HepG2 (cell line): ENCODE data around the gene SREBF1. TPM values are rescaled to one million over a fixed set of nuclear protein-coding genes. Genes with fewer than 3 reads are reported as not detected.

ENCODE experiments used
- ATAC-seq: fragments of 200-7000 bp; cut with Tn5 transposase; 3 replicates; pipeline ENCODE4 v1.9.1; 2020; ENCODE audit warnings: mild to moderate bottlenecking, moderate library complexity
- BruUV-seq: library from RNA; stranded (reverse); fragments of 400-500 nt; replicated peaks from 2 replicates; lab custom pipeline; 2021; lab: Mats Ljungman, UMichigan
- CTCF ChIA-PET: fragments of 300-600 bp; formaldehyde crosslinking; extraction: SDS; loops from one replicate; lab custom pipeline; 2021; ENCODE audit warnings: low total read pairs, inconsistent platforms, low intra/inter-chr PET ratio; lab: Yijun Ruan, JAX
- POLR2A ChIA-PET: fragments of 350-600 bp; sonication (Branson Sonifier 250); formaldehyde crosslinking; loops from one replicate; lab custom pipeline; 2020; ENCODE audit warnings: antibody characterized with exemption, inconsistent platforms; lab: Yijun Ruan, JAX
- DNase-seq: peaks from one replicate; pipeline ENCODE4 v3.0.0-alpha.2; 2015; ENCODE audit warnings: low spot score
- FAIRE-seq: peaks from 3 replicates; lab custom pipeline; 2011; peaks lifted over from hg19 to GRCh38; lab: Jason Lieb, UNC
- H2AFZ ChIP-seq: one replicate; pipeline ENCODE4 v1.6.1; 2011; ENCODE audit warnings: low read length, inconsistent platforms
- H3K27ac ChIP-seq: fragments of 300-600 bp; 3 replicates; pipeline ENCODE4 v1.8.0; 2011; ENCODE audit warnings: mixed run types, mild to moderate bottlenecking, mixed read lengths, low read length, inconsistent platforms; ENCODE audit not compliant: insufficient read depth; ENCODE audit errors: extremely low read length
- H3K27me3 ChIP-seq, 2 experiments: fragments of 200-600 bp in 1 of 2; 2 replicates in 1 of 2; 3 replicates in 1 of 2; pipeline versions ENCODE4 v1.6.0 to v1.8.0; 2011; ENCODE audit warnings: low read length in 2 of 2, mild to moderate bottlenecking in 2 of 2, moderate library complexity in 2 of 2, inconsistent platforms in 1 of 2; ENCODE audit not compliant: insufficient read depth in 2 of 2, control insufficient read depth in 1 of 2
- H3K36me3 ChIP-seq, 2 experiments: fragments of 200-600 bp in 1 of 2; replicated peaks in 1 of 2; 2 replicates in 1 of 2; 3 replicates in 1 of 2; pipeline versions ENCODE4 v1.5.1 to v1.8.0; 2011; ENCODE audit warnings: low read length in 2 of 2, inconsistent platforms in 1 of 2; ENCODE audit not compliant: insufficient read depth in 2 of 2, control insufficient read depth in 1 of 2
- H3K4me1 ChIP-seq: 2 replicates; pipeline ENCODE4 v1.5.1; 2012; ENCODE audit warnings: low read length, inconsistent platforms; ENCODE audit not compliant: insufficient read depth
- H3K4me2 ChIP-seq: 2 replicates; pipeline ENCODE4 v1.6.0; 2011; ENCODE audit warnings: low read depth, low read length, inconsistent platforms
- H3K4me3 ChIP-seq, 3 experiments: fragments of 200-600 bp in 1 of 3; sonication (generic), shearing (Covaris generic) in 1 of 3; replicated peaks in 1 of 3; 2 replicates each; pipeline ENCODE4 v1.5.1; 2011 to 2016; ENCODE audit warnings: low read length in 3 of 3, inconsistent platforms in 2 of 3, low read depth in 2 of 3, mild to moderate bottlenecking in 2 of 3, control low read depth in 1 of 3, mixed read lengths in 1 of 3; ENCODE audit not compliant: insufficient read depth in 1 of 3
- H3K79me2 ChIP-seq: one replicate; pipeline ENCODE4 v1.6.1; 2011; ENCODE audit warnings: low read length, inconsistent platforms; ENCODE audit not compliant: insufficient read depth
- H3K9ac ChIP-seq: 2 replicates; pipeline ENCODE4 v1.6.0; 2011; ENCODE audit warnings: mild to moderate bottlenecking, low read depth, low read length, inconsistent platforms; ENCODE audit not compliant: insufficient read depth
- H3K9me3 ChIP-seq: 2 replicates; pipeline ENCODE4 v1.5.1; 2012; ENCODE audit warnings: mild to moderate bottlenecking, low read length
- H4K20me1 ChIP-seq: 2 replicates; pipeline ENCODE4 v1.6.0; 2011; ENCODE audit warnings: inconsistent platforms, mild to moderate bottlenecking, low read length, moderate library complexity; ENCODE audit not compliant: insufficient read depth
- AGO2 ChIP-seq: fragments of 200-400 bp; formaldehyde crosslinking; optimal IDR thresholded peaks from 2 replicates; pipeline ENCODE3; 2017; ENCODE audit warnings: mild to moderate bottlenecking, low read depth, low read length, moderate library complexity
- ARNTL ChIP-seq: sonication (generic); formaldehyde crosslinking; IDR thresholded peaks from 2 replicates; pipeline ENCODE4 v1.4.0; 2020; ENCODE audit warnings: mild to moderate bottlenecking, missing genetic modification reagents
- ASH2L ChIP-seq: fragments of 300-600, 200-600 bp; sonication (generic); IDR thresholded peaks from 2 replicates; pipeline ENCODE4 v1.7.0; 2017; ENCODE audit warnings: low read depth, mild to moderate bottlenecking, moderate library complexity, mixed read lengths, low read length; ENCODE audit not compliant: insufficient read length
- FIP1L1 ChIP-seq: fragments of 200-400 bp; formaldehyde crosslinking; IDR thresholded peaks from 2 replicates; pipeline ENCODE4 v1.6.1; 2018; ENCODE audit warnings: low read depth, mild to moderate bottlenecking, low read length, moderate library complexity, borderline replicate concordance; ENCODE audit not compliant: insufficient read depth
- MATR3 ChIP-seq: sonication (generic); formaldehyde crosslinking; IDR thresholded peaks from 2 replicates; pipeline ENCODE4 v1.4.0; 2020; ENCODE audit warnings: missing genetic modification reagents
- MIXL1 ChIP-seq: IDR thresholded peaks from 2 replicates; pipeline ENCODE4 v1.6.1; 2016
- PHF8 ChIP-seq: sonication (generic); formaldehyde crosslinking; IDR thresholded peaks from 2 replicates; pipeline ENCODE4 v1.5.0; 2020; ENCODE audit warnings: missing genetic modification reagents
- RARG ChIP-seq: sonication (generic); formaldehyde crosslinking; IDR thresholded peaks from 2 replicates; pipeline ENCODE4 v1.4.0; 2020; ENCODE audit warnings: low read depth, mild to moderate bottlenecking, missing genetic modification reagents
- TARDBP ChIP-seq: sonication (generic); formaldehyde crosslinking; IDR thresholded peaks from 2 replicates; pipeline ENCODE4 v1.8.0; 2022; ENCODE audit warnings: mild to moderate bottlenecking, missing genetic modification reagents
- XRCC5 ChIP-seq: fragments of 200-400 bp; formaldehyde crosslinking; optimal IDR thresholded peaks from 2 replicates; pipeline ENCODE3; 2017; ENCODE audit warnings: mild to moderate bottlenecking, low read length
- ZC3H4 ChIP-seq: sonication (generic); formaldehyde crosslinking; IDR thresholded peaks from 2 replicates; pipeline ENCODE4 v1.4.0; 2020; ENCODE audit warnings: missing genetic modification reagents, borderline replicate concordance
- ZNF12 ChIP-seq: sonication (generic); formaldehyde crosslinking; IDR thresholded peaks from 2 replicates; pipeline ENCODE4 v1.5.0; 2020; ENCODE audit warnings: missing genetic modification reagents
- ZNF143 ChIP-seq: sonication (generic); formaldehyde crosslinking; IDR thresholded peaks from 2 replicates; pipeline ENCODE4 v1.4.0; 2020; ENCODE audit warnings: missing genetic modification reagents
- ZNF441 ChIP-seq: sonication (generic); formaldehyde crosslinking; IDR thresholded peaks from 2 replicates; pipeline ENCODE4 v1.7.0; 2021; ENCODE audit warnings: missing genetic modification reagents, borderline replicate concordance
- ZNF670 ChIP-seq: sonication (generic); formaldehyde crosslinking; IDR thresholded peaks from 2 replicates; pipeline ENCODE4 v1.8.0; 2022; ENCODE audit warnings: mild to moderate bottlenecking, missing genetic modification reagents, borderline replicate concordance
- ZNF687 ChIP-seq: sonication (generic); formaldehyde crosslinking; IDR thresholded peaks from 2 replicates; pipeline ENCODE4 v1.5.1; 2020; ENCODE audit warnings: mild to moderate bottlenecking, missing genetic modification reagents, moderate library complexity
- ZNF83 ChIP-seq: sonication (generic); formaldehyde crosslinking; IDR thresholded peaks from 2 replicates; pipeline ENCODE4 v1.4.0; 2020; ENCODE audit warnings: missing genetic modification reagents, mild to moderate bottlenecking, borderline replicate concordance
- WGBS: methylation state at CpG from one replicate; pipeline ENCODE4 v1.1.6; 2017; ENCODE audit warnings: low lambda C conversion rate; 5-methylcytosine and 5-hydroxymethylcytosine counted together
- in situ Hi-C: cut with HindIII; loops from 2 replicates; pipeline ENCODE4 v1.10.0; 2017; ENCODE audit warnings: low pct_unique_long_range_greater_than_20kb; ENCODE audit not compliant: extremely low pct_ligation_motif_present
- intact Hi-C: fragments of 100-400 bp; cut with micrococcal nuclease; formaldehyde crosslinking; loops from one replicate; pipeline ENCODE4 v1.10.0; 2022; ENCODE audit not compliant: unreplicated experiment
- polyA plus RNA-seq, 8 experiments: library from polyadenylated mRNA; depleted of rRNA in 3 of 8; stranded (reverse) in 7 of 8; unstranded in 1 of 8; fragments of >200 nt; fragmentation: Illumina TruSeq in 4 of 8; extraction: Trizol in 4 of 8; gene quantifications; 2 replicates each; pipeline versions ENCODE4 v1.2.1 to v1.2.3, GENCODE V29; 2011 to 2016; ENCODE audit warnings: low read depth in 4 of 8, missing spikeins in 1 of 8, mixed read lengths in 1 of 8; ENCODE audit not compliant: insufficient read depth in 1 of 8
- total RNA-seq, 5 experiments: library from RNA; depleted of rRNA; stranded (reverse); fragments of >200 nt; fragmentation: Illumina TruSeq; extraction: Trizol; gene quantifications; 2 replicates each; pipeline ENCODE4 v1.2.3, GENCODE V29; 2016; ENCODE audit warnings: low read depth in 1 of 5
- TF ChIP-seq, protein P1 (sequence below): sonication (generic); formaldehyde crosslinking; IDR thresholded peaks from 2 replicates; pipeline ENCODE4 v1.4.0; 2020; ENCODE audit warnings: missing genetic modification reagents
- TF ChIP-seq, protein P2 (sequence below): sonication (generic); formaldehyde crosslinking; IDR thresholded peaks from 2 replicates; pipeline ENCODE4 v1.4.0; 2020; ENCODE audit warnings: missing genetic modification reagents

Gene SREBF1
- total and polyA plus RNA-seq, 2 of the 13 experiments (the other 11 are each of a cell fraction or from before 2014, with no cell fraction given): 34.3 to 38.0 TPM

- ATAC-seq: peak; percentile 6
- FAIRE-seq: no peak
- H3K9ac ChIP-seq: peak overlapping the region; percentile 74
- intact Hi-C loops: no loop called here
- 14% methylated on average over 2 of the region's 11 CpGs for WGBS
- peak overlapping the region; percentile 28 to 60 (median 30); a peak in 5 of 6 replicates for H3K4me3 ChIP-seq
- H3K4me2 ChIP-seq: peak overlapping the region; percentile 83
- no peak for DNase-seq
- H3K4me1 ChIP-seq: peaks cover 96% of the 10 kb centered on the region
- H3K36me3 ChIP-seq: peaks cover 25 to 58% of the 10 kb centered on the region in 2 experiments
- in situ Hi-C loops: no loop called here
- ChIA-PET POLR2A (interaction anchor here (0.9 to 8.6 kb wide), 2 partner anchors 13 to 16 kb away, joined by 4 to 69 read pairs; partner anchors contain the start of gene SREBF1), CTCF (no interaction called here)
- H3K79me2 ChIP-seq: peaks cover 82% of the 10 kb centered on the region
- H4K20me1 ChIP-seq: peaks cover 69% of the 10 kb centered on the region
- no peak overlapping the region for H2AFZ ChIP-seq
- H3K9me3 ChIP-seq: no peaks in the 10 kb centered on the region
- H3K27ac ChIP-seq: peak overlapping the region; percentile 93
- no peaks in the 10 kb centered on the region for H3K27me3 ChIP-seq
- TSS peak; percentile 85 for BruUV-seq
- TF ChIP-seq ASH2L: peak; percentile 8
- peak; percentile 7; the same call in 1 of the 2 replicates for TF ChIP-seq ARNTL
- no peak for TF ChIP-seq RARG
- peak; percentile 73 for TF ChIP-seq ZNF687
- 0 out of 2 replicates have a peak, but pooled peaks have one; percentile 26 for TF ChIP-seq ZNF83 (CRISPR knock-in tag)
- TF ChIP-seq, protein P1, sequence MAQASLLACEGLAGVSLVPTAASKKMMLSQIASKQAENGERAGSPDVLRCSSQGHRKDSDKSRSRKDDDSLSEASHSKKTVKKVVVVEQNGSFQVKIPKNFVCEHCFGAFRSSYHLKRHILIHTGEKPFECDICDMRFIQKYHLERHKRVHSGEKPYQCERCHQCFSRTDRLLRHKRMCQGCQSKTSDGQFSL (CRISPR knock-in tag): 0 out of 2 replicates have a peak, but pooled peaks have one; percentile 4
- TF ChIP-seq MIXL1: peak; percentile 41; the same call in 1 of the 2 replicates
- TF ChIP-seq MATR3: no peak
- TF ChIP-seq, protein P2, sequence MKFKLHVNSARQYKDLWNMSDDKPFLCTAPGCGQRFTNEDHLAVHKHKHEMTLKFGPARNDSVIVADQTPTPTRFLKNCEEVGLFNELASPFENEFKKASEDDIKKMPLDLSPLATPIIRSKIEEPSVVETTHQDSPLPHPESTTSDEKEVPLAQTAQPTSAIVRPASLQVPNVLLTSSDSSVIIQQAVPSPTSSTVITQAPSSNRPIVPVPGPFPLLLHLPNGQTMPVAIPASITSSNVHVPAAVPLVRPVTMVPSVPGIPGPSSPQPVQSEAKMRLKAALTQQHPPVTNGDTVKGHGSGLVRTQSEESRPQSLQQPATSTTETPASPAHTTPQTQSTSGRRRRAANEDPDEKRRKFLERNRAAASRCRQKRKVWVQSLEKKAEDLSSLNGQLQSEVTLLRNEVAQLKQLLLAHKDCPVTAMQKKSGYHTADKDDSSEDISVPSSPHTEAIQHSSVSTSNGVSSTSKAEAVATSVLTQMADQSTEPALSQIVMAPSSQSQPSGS (CRISPR knock-in tag): peak; percentile 16; the same call in 1 of the 2 replicates
- TF ChIP-seq ZNF12 (CRISPR knock-in tag): peak; percentile 0; the same call in 1 of the 2 replicates
- no peak for TF ChIP-seq ZC3H4 (CRISPR knock-in tag)
- peak; percentile 55; the same call in 1 of the 2 replicates for TF ChIP-seq ZNF670 (CRISPR knock-in tag)
- TF ChIP-seq XRCC5: no peak
- TF ChIP-seq ZNF143 (CRISPR knock-in tag): no peak
- no peak for TF ChIP-seq ZNF441 (CRISPR knock-in tag)
- TF ChIP-seq FIP1L1: no peak
- TF ChIP-seq PHF8: peak; percentile 10; the same call in 1 of the 2 replicates
- TF ChIP-seq AGO2: peak; percentile 25
- TF ChIP-seq TARDBP (CRISPR knock-in tag): peak; percentile 2; the same call in 1 of the 2 replicates
Observed at GRCh38 chr17:17824119-17824782, 12.5 kb downstream of the SREBF1 start.
